ENCODE measurements around the gene QKI.
A peak's percentile ranks its signal among the peaks of the same experiment; 100 is the strongest.

Gene QKI

DNA sequence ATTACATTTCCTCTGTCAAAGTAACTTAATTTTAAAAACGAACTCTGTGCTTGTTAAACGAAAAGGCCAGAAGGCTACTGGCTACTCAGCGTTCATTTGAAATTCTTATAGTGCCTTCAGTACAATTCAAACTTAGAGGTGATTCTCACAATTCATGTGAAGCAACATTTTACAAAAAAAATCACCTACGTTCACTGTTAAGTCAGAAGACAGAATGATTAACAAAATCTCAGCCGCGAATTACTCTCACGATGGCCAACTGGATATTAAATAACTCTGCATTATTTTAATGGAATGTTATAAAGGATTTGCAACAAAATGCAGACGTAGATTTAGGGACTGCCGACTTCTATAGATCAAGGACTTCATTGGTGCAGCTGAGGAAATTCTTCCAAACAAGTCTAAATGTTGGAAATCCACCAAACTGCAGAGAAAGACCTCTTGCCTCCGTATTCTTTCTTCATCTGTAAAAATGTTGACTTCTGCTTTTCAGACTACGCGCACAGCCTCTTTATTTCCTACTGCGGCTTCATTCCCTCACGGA is 1.6 kb upstream of the QKI start:
- H2AK5ac ChIP-seq (ENCODE audit: low read depth, low read length) = peak overlapping the region; percentile 97
- peak overlapping the region; percentile 99 for H3K14ac ChIP-seq (ENCODE audit: low read length)
- H2AFZ ChIP-seq (ENCODE audit: low read length) = peak overlapping the region; percentile 75
- H3K4me1 ChIP-seq (ENCODE audit: control insufficient read depth in 2 of 2, insufficient read depth in 1 of 2, low read depth in 1 of 2, low read length in 2 of 2) = peaks cover 0 to 3% of the 10 kb centered on the region in 2 donors
- H3K9ac ChIP-seq (ENCODE audit: low read depth, low read length, poor library complexity) = peak overlapping the region; percentile 100
- H3K36me3 ChIP-seq (replicated peaks in 1 of 2; ENCODE audit: control insufficient read depth in 2 of 2, insufficient read depth in 2 of 2, low read length in 2 of 2) = peaks cover 0 to 29% of the 10 kb centered on the region in 2 donors
- peak overlapping the region; percentile 94 for H2BK120ac ChIP-seq (ENCODE audit: low read depth, low read length)
- peak overlapping the region; percentile 100 for H2BK5ac ChIP-seq (ENCODE audit: low read length)
- H2BK15ac ChIP-seq (ENCODE audit: low read length) = peak overlapping the region; percentile 92
- DNase-seq (ENCODE audit: low spot score) = no peak
- no peak overlapping the region for H3K23ac ChIP-seq (ENCODE audit: low read depth, low read length, poor library complexity)
- peak overlapping the region; percentile 100 for H3K18ac ChIP-seq (ENCODE audit: low read length)
- no peak overlapping the region for H2BK12ac ChIP-seq (ENCODE audit: low read length)
- peak overlapping the region; percentile 96 for H3K27ac ChIP-seq (replicated peaks; ENCODE audit: low read length)
- peak overlapping the region; percentile 94 to 97 for H3K4me3 ChIP-seq (ENCODE audit: low read length in 2 of 2)
- H3K27me3 ChIP-seq (ENCODE audit: control insufficient read depth in 3 of 3, insufficient read depth in 3 of 3, low read depth in 1 of 3, low read length in 3 of 3) = no peaks in the 10 kb centered on the region
- peaks cover 4% of the 10 kb centered on the region for H3K79me1 ChIP-seq (ENCODE audit: low read depth, low read length)
- H3K9me3 ChIP-seq (replicated peaks in 1 of 2; ENCODE audit: control insufficient read depth in 2 of 2, insufficient read depth in 1 of 2, low read depth in 1 of 2, low read length in 2 of 2) = peaks cover 0 to 16% of the 10 kb centered on the region in 2 donors
- peak overlapping the region; percentile 98 for H3K4ac ChIP-seq (ENCODE audit: low read length)
- H3K4me2 ChIP-seq (ENCODE audit: insufficient read depth, low read length, poor library complexity, severe bottlenecking) = peak overlapping the region; percentile 60
- no CpG with 5 or more reads among the region's 14 CpGs for WGBS, 2 donors (ENCODE audit: extremely low coverage in 2 of 2, insufficient read length in 2 of 2, insufficient replicate concordance in 1 of 2)
- H4K91ac ChIP-seq (ENCODE audit: low read depth, low read length, poor library complexity) = no peak overlapping the region
- peak overlapping the region; percentile 82 for H4K8ac ChIP-seq (ENCODE audit: low read depth, low read length)

DNA sequence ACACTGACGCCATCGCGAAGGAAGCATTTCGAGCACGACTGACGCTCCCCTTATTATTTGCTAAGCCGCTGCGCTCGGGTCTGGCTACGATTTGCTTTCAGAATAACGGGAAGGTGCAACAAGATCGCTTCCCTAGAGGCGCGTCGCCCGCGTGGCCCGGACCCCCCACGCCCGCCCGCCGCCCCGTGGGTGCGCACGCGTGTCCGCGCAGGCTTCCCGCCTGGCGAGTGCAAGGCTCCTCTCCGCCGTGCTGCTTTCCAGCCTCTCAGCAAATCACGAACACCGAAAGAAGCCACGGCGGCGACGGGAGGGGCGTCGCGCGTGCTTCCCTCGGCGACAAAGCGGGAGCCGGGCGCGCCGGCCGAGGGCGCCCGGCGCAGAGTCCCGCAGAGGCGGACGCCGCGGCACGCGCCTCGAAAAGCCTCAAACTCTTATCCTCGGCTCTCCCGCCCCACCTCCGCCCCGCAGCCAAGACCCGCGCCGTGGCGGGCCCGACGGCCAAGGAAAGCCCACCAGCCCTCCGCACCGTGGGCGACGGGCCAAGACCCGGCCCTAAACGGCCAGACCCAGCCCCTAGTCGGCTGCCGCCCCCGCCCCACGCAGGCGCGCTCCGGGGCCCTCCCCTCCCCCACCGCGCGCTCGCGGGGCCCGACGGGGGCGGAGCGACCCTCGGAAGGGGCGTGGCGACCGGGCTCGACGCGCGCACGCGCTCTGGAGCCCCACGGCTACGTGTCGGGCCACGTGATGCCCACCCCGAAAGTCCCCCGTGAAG is 987 bp upstream of the QKI start:
- Histone ChIP-seq H2AFZ (ENCODE audit: low read length) (peak overlapping the region; percentile 75), H3K18ac (ENCODE audit: low read length) (peak overlapping the region; percentile 100), H2BK5ac (ENCODE audit: low read length) (peak overlapping the region; percentile 100), H3K9me3 (replicated peaks in 1 of 2; ENCODE audit: control insufficient read depth in 2 of 2, insufficient read depth in 1 of 2, low read depth in 1 of 2, low read length in 2 of 2) (peaks cover 0 to 12% of the 10 kb centered on the region in 2 donors), H3K79me1 (ENCODE audit: low read depth, low read length) (peaks cover 4% of the 10 kb centered on the region), H3K4me1 (ENCODE audit: control insufficient read depth in 2 of 2, insufficient read depth in 1 of 2, low read depth in 1 of 2, low read length in 2 of 2) (peaks cover 0 to 3% of the 10 kb centered on the region in 2 donors), H3K36me3 (replicated peaks in 1 of 2; ENCODE audit: control insufficient read depth in 2 of 2, insufficient read depth in 2 of 2, low read length in 2 of 2) (peaks cover 0 to 29% of the 10 kb centered on the region in 2 donors), H2BK15ac (ENCODE audit: low read length) (peak overlapping the region; percentile 92), H3K4ac (ENCODE audit: low read length) (peak overlapping the region; percentile 98), H2BK12ac (ENCODE audit: low read length) (peak overlapping the region; percentile 73), H2AK5ac (ENCODE audit: low read depth, low read length) (peak overlapping the region; percentile 97), H3K14ac (ENCODE audit: low read length) (peak overlapping the region; percentile 99), H4K91ac (ENCODE audit: low read depth, low read length, poor library complexity) (peak overlapping the region; percentile 92), H3K9ac (ENCODE audit: low read depth, low read length, poor library complexity) (peak overlapping the region; percentile 100), H2BK120ac (ENCODE audit: low read depth, low read length) (peak overlapping the region; percentile 94), H4K8ac (ENCODE audit: low read depth, low read length) (peak overlapping the region; percentile 82), H3K27me3 (ENCODE audit: control insufficient read depth in 3 of 3, insufficient read depth in 3 of 3, low read depth in 1 of 3, low read length in 3 of 3) (no peaks in the 10 kb centered on the region), H3K23ac (ENCODE audit: low read depth, low read length, poor library complexity) (peak overlapping the region; percentile 93), H3K4me3 (ENCODE audit: low read length in 2 of 2) (peak overlapping the region; percentile 94 to 97), H3K4me2 (ENCODE audit: insufficient read depth, low read length, poor library complexity, severe bottlenecking) (peak overlapping the region; percentile 60), H3K27ac (replicated peaks; ENCODE audit: low read length) (peak overlapping the region; percentile 97)
- whole genome bisulfite sequencing, 2 donors (ENCODE audit: extremely low coverage in 2 of 2, insufficient read length in 2 of 2, insufficient replicate concordance in 1 of 2) = no CpG with 5 or more reads among the region's 109 CpGs
- DNase-seq (ENCODE audit: low spot score) = peak; percentile 88

DNA sequence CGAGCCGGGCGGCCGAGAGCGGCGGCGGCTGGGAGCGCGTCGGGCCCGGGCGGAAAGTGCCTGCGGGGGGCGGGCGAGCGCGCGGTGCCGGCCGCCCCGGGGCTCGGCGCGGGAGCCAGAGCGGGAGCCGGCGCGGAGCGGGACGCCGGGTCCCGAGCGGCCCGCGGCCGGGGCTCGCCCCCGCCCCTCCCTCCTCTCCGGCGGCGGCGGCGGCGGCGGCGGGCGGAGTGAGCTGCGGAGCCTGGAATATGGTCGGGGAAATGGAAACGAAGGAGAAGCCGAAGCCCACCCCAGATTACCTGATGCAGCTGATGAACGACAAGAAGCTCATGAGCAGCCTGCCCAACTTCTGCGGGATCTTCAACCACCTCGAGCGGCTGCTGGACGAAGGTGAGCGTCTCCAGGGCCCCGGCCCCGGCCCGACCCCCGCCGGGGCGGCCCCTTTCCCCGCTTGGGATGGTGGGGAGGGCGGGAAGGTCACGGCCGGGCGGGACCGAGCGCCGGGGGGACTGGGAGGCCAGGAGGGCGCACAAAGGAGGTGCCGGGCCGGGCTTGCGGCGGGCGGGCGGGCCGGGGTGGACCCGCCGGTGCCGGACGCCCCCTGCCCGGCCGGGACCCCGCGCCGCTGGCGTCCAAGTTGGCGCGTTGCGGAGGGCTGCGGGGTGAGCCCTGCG is 565 bp downstream of the QKI start:
- H3K18ac ChIP-seq (ENCODE audit: low read length) = peak overlapping the region; percentile 97
- WGBS, 2 donors (ENCODE audit: extremely low coverage in 2 of 2, insufficient read length in 2 of 2, insufficient replicate concordance in 1 of 2) = no CpG with 5 or more reads among the region's 94 CpGs

More for the DNA sequence above, 565 bp downstream of the QKI start:
- Histone ChIP-seq H3K23ac (ENCODE audit: low read depth, low read length, poor library complexity) (peak overlapping the region; percentile 89), H2BK12ac (ENCODE audit: low read length) (no peak overlapping the region), H2AFZ (ENCODE audit: low read length) (no peak overlapping the region), H2BK120ac (ENCODE audit: low read depth, low read length) (peak overlapping the region; percentile 87), H3K14ac (ENCODE audit: low read length) (peak overlapping the region; percentile 56), H3K27ac (replicated peaks; ENCODE audit: low read length) (peak overlapping the region; percentile 95), H3K4me1 (ENCODE audit: control insufficient read depth in 2 of 2, insufficient read depth in 1 of 2, low read depth in 1 of 2, low read length in 2 of 2) (peaks cover 3% of the 10 kb centered on the region in 2 donors), H2AK5ac (ENCODE audit: low read depth, low read length) (peak overlapping the region; percentile 97), H4K91ac (ENCODE audit: low read depth, low read length, poor library complexity) (peak overlapping the region; percentile 72), H3K4me2 (ENCODE audit: insufficient read depth, low read length, poor library complexity, severe bottlenecking) (peak overlapping the region; percentile 58), H3K9ac (ENCODE audit: low read depth, low read length, poor library complexity) (peak overlapping the region; percentile 92), H3K36me3 (replicated peaks in 1 of 2; ENCODE audit: control insufficient read depth in 2 of 2, insufficient read depth in 2 of 2, low read length in 2 of 2) (peaks cover 0 to 29% of the 10 kb centered on the region in 2 donors), H3K4ac (ENCODE audit: low read length) (peak overlapping the region; percentile 76), H4K8ac (ENCODE audit: low read depth, low read length) (no peak overlapping the region), H3K4me3 (ENCODE audit: low read length in 2 of 2) (peak overlapping the region; percentile 97 to 98), H2BK5ac (ENCODE audit: low read length) (peak overlapping the region; percentile 96), H3K9me3 (replicated peaks in 1 of 2; ENCODE audit: control insufficient read depth in 2 of 2, insufficient read depth in 1 of 2, low read depth in 1 of 2, low read length in 2 of 2) (peaks cover 0 to 10% of the 10 kb centered on the region in 2 donors), H2BK15ac (ENCODE audit: low read length) (peak overlapping the region; percentile 81), H3K27me3 (ENCODE audit: control insufficient read depth in 3 of 3, insufficient read depth in 3 of 3, low read depth in 1 of 3, low read length in 3 of 3) (no peaks in the 10 kb centered on the region), H3K79me1 (ENCODE audit: low read depth, low read length) (peaks cover 4% of the 10 kb centered on the region)
- DNase-seq (ENCODE audit: low spot score) = peak; percentile 31

Measured in neuronal stem cell (in vitro differentiated cells).